Ishikawa (cell line): ENCODE data around the gene PDZK1IP1.

ENCODE experiments used
- CEBPB ChIP-seq: IDR thresholded peaks from 2 replicates; pipeline ENCODE4 v1.6.1; 2012
- CREB1 ChIP-seq: IDR thresholded peaks from 2 replicates; pipeline ENCODE4 v1.6.1; 2012; ENCODE audit warnings: low read depth
- EGR1 ChIP-seq: IDR thresholded peaks from 2 replicates; pipeline ENCODE4 v1.6.1; 2012
- EP300 ChIP-seq: IDR thresholded peaks from 2 replicates; pipeline ENCODE4 v1.6.1; 2012; ENCODE audit warnings: borderline replicate concordance
- FOXM1 ChIP-seq: IDR thresholded peaks from 2 replicates; pipeline ENCODE4 v1.6.1; 2012; ENCODE audit warnings: low read depth, borderline replicate concordance
- MAX ChIP-seq: IDR thresholded peaks from 2 replicates; pipeline ENCODE4 v1.6.1; 2012
- NFIC ChIP-seq: IDR thresholded peaks from 2 replicates; pipeline ENCODE4 v1.6.1; 2012
- RAD21 ChIP-seq: IDR thresholded peaks from 2 replicates; pipeline ENCODE4 v1.6.1; 2012; ENCODE audit warnings: low read depth
- REST ChIP-seq: IDR thresholded peaks from 2 replicates; pipeline ENCODE4 v1.6.1; 2012; ENCODE audit warnings: low read depth, mild to moderate bottlenecking
- TAF1 ChIP-seq: IDR thresholded peaks from 2 replicates; pipeline ENCODE4 v1.6.1; 2012; ENCODE audit warnings: low read depth, mild to moderate bottlenecking
- TCF12 ChIP-seq: IDR thresholded peaks from 2 replicates; pipeline ENCODE4 v1.6.1; 2012; ENCODE audit warnings: low read depth
- TEAD4 ChIP-seq: IDR thresholded peaks from 2 replicates; pipeline ENCODE4 v1.6.1; 2012
- USF1 ChIP-seq: IDR thresholded peaks from 2 replicates; pipeline ENCODE4 v1.6.1; 2012
- YY1 ChIP-seq: IDR thresholded peaks from 2 replicates; pipeline ENCODE4 v1.6.1; 2012; ENCODE audit warnings: low read depth
- ZBTB7A ChIP-seq: IDR thresholded peaks from 2 replicates; pipeline ENCODE4 v1.6.1; 2012; ENCODE audit warnings: low read depth

PDZK1IP1 gene

GRCh38 chr1:47161298-47162040, 28.4 kb downstream of the PDZK1IP1 start:
- no peak for TF ChIP-seq CEBPB
- TF ChIP-seq TCF12: no peak
- no peak for TF ChIP-seq ZBTB7A
- TF ChIP-seq CREB1: no peak
- TF ChIP-seq TAF1: no peak
- no peak for TF ChIP-seq YY1
- TF ChIP-seq FOXM1: no peak
- TF ChIP-seq RAD21: no peak
- no peak for TF ChIP-seq USF1
- no peak for TF ChIP-seq REST
- no peak for TF ChIP-seq EGR1
- TF ChIP-seq EP300: no peak
- TF ChIP-seq TEAD4: no peak

GRCh38 chr1:47160716-47161115, 29.1 kb downstream of the PDZK1IP1 start:
- TF ChIP-seq RAD21: no peak
- no peak for TF ChIP-seq EP300
- no peak for TF ChIP-seq USF1
- no peak for TF ChIP-seq MAX
- no peak for TF ChIP-seq REST
- no peak for TF ChIP-seq CREB1
- TF ChIP-seq TCF12: no peak
- TF ChIP-seq CEBPB: no peak
- TF ChIP-seq FOXM1: no peak
- TF ChIP-seq TAF1: no peak
- no peak for TF ChIP-seq ZBTB7A
- TF ChIP-seq NFIC: no peak
- no peak for TF ChIP-seq YY1
- no peak for TF ChIP-seq TEAD4
- TF ChIP-seq EGR1: no peak

GRCh38 chr1:47147047-47147785, 42.6 kb downstream of the PDZK1IP1 start:
- TF ChIP-seq YY1 (no peak), REST (peak; percentile 68)

DNA sequence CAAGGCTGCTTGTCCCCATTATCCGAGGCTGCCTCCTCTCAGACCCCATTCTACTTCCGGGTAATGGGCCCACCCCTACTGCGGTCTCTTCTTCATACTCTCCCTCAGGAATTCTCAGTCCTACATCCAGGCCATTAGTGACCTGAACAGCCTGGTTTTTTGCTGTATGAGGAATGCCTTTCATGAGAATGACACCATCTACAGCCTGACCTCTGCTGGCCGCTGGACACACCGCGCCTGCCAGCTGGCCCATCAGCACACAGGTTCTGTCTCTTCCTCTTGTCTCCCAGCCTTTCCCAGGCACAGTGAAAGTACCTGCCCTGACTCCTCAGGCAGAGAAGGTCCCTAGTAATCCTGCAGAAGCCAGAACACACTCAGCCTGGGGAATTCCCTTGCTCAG, 46.2 kb downstream of the PDZK1IP1 start:
- TF ChIP-seq RAD21: peak; percentile 44; the same call in 1 of the 2 replicates
